Skin epidermis (tissue), 12 donors: ENCODE measurements around the gene CMTM7.
"Not testable (repeated sequence)": the region's sequence is repeated elsewhere in the genome, so short reads cannot be mapped to it uniquely, and the experiment has no call there.

ENCODE experiments used
- H3K27ac ChIP-seq, 21 experiments: fragments of 200-600 bp; sonication (generic) in 11 of 21; one replicate each; pipeline ENCODE4 v1.5.0; 2020; ENCODE audit warnings: mild to moderate bottlenecking in 3 of 21, inconsistent platforms in 2 of 21, moderate library complexity in 2 of 21
- H3K4me3 ChIP-seq, 7 experiments: fragments of 200-600 bp; sonication (generic) in 2 of 7; one replicate each; pipeline ENCODE4 v1.5.0; 2020; ENCODE audit warnings: inconsistent platforms in 2 of 7, mild to moderate bottlenecking in 2 of 7, moderate library complexity in 1 of 7

The CMTM7 gene

GRCh38 chr3:32432045-32432710 lies 40.5 kb downstream of the CMTM7 start:
- Histone ChIP-seq H3K27ac (peak overlapping the region in 11 of 21 experiments; percentile 7 to 88 (median 71)), H3K4me3 (no peak overlapping the region)

GRCh38 chr3:32432711-32433530 lies 41.3 kb downstream of the CMTM7 start:
- peak overlapping the region in 15 of 21 experiments; percentile 20 to 88 (median 63) for H3K27ac ChIP-seq

GRCh38 chr3:32434206-32434605 lies 42.6 kb downstream of the CMTM7 start:
- Histone ChIP-seq H3K4me3 (no peak overlapping the region), H3K27ac (peak overlapping the region in 1 of 21 experiments; percentile 85)

More at GRCh38 chr3:32432711-32433530, 41.3 kb downstream of the CMTM7 start:
- no peak overlapping the region for H3K4me3 ChIP-seq

- Histone ChIP-seq H3K27ac (peak overlapping the region in 2 of 21 experiments; percentile 30 to 62), H3K4me3 (no peak overlapping the region)
These were observed 44.5 kb downstream of the CMTM7 start for GRCh38 chr3:32435911-32436815.

GRCh38 chr3:32436816-32437189 lies 45.1 kb downstream of the CMTM7 start:
- H3K27ac ChIP-seq = peak overlapping the region in 2 of 21 experiments; percentile 30 to 62
- H3K4me3 ChIP-seq = no peak overlapping the region

- Histone ChIP-seq H3K4me3 (no peak overlapping the region), H3K27ac (peak overlapping the region in 1 of 21 experiments; percentile 58)
These were observed 46.2 kb downstream of the CMTM7 start for GRCh38 chr3:32437896-32438295.

- Histone ChIP-seq H3K4me3 (no peak overlapping the region), H3K27ac (peak overlapping the region in 8 of 21 experiments; percentile 8 to 73 (median 37))
These were observed 47.1 kb downstream of the CMTM7 start for GRCh38 chr3:32438596-32439344.

GRCh38 chr3:32439421-32439820 lies 47.8 kb downstream of the CMTM7 start:
- peak overlapping the region in 3 of 21 experiments; percentile 38 to 73 (median 55) for H3K27ac ChIP-seq

GRCh38 chr3:32440611-32441350 lies 49.1 kb downstream of the CMTM7 start:
- H3K4me3 ChIP-seq = no peak overlapping the region
- peak overlapping the region in 7 of 21 experiments; percentile 0 to 57 (median 20) for H3K27ac ChIP-seq

More at GRCh38 chr3:32439421-32439820, 47.8 kb downstream of the CMTM7 start:
- not testable (repeated sequence) for H3K4me3 ChIP-seq

GRCh38 chr3:32442766-32443165 lies 51.1 kb downstream of the CMTM7 start:
- Histone ChIP-seq H3K27ac (peak overlapping the region in 1 of 21 experiments; percentile 52), H3K4me3 (no peak overlapping the region)

GRCh38 chr3:32443478-32443877 lies 51.8 kb downstream of the CMTM7 start:
- no peak overlapping the region for H3K4me3 ChIP-seq
- H3K27ac ChIP-seq = peak overlapping the region in 1 of 21 experiments; percentile 52

- Histone ChIP-seq H3K27ac (no peak overlapping the region), H3K4me3 (no peak overlapping the region)
These were observed 56.3 kb downstream of the CMTM7 start for GRCh38 chr3:32447865-32448400.

- Histone ChIP-seq H3K4me3 (no peak overlapping the region), H3K27ac (no peak overlapping the region)
These were observed 57.2 kb downstream of the CMTM7 start for GRCh38 chr3:32448686-32449474.

- H3K4me3 ChIP-seq = no peak overlapping the region
These were observed 58.0 kb downstream of the CMTM7 start for GRCh38 chr3:32449691-32450090.

GRCh38 chr3:32450426-32450825 lies 58.8 kb downstream of the CMTM7 start:
- Histone ChIP-seq H3K4me3 (no peak overlapping the region), H3K27ac (no peak overlapping the region)

More at GRCh38 chr3:32449691-32450090, 58.0 kb downstream of the CMTM7 start:
- no peak overlapping the region for H3K27ac ChIP-seq

GRCh38 chr3:32450992-32451659 lies 59.5 kb downstream of the CMTM7 start:
- Histone ChIP-seq H3K4me3 (no peak overlapping the region), H3K27ac (no peak overlapping the region)

GRCh38 chr3:32452009-32452408 lies 60.4 kb downstream of the CMTM7 start:
- no peak overlapping the region for H3K27ac ChIP-seq
- no peak overlapping the region for H3K4me3 ChIP-seq
